NCI-H187 treated with DMSO at 0.1 percent for 48 hours (cell line): ENCODE measurements around the gene OCA2.

Source experiments
- DNase-seq: peaks from one replicate; lab custom pipeline; 2025; lab: John Stamatoyannopoulos, UW

Gene OCA2

GRCh38 chr15:28120359-28120640 is 21.2 kb upstream of the OCA2 start:
- no peak for DNase-seq

DNA sequence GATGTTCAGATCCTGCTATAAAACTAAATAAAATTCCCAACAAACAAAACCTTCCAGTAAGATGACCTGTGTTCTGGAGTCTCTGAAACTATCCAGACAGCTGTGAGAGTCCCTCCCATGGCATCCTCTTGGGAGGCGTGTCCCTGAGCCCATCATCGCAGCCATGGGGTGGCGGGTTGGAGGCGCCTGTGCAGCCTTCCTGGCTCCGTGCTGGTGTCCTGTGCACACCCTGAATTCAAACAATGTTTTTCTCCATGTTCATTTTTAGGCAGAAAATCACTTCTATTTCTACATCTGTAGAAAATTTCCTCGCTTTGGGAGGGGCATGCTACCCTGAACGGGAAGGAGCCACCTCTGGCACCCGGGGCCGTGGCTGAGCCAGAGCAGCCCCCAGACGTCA is 19.4 kb upstream of the OCA2 start:
- no peak for DNase-seq

DNA sequence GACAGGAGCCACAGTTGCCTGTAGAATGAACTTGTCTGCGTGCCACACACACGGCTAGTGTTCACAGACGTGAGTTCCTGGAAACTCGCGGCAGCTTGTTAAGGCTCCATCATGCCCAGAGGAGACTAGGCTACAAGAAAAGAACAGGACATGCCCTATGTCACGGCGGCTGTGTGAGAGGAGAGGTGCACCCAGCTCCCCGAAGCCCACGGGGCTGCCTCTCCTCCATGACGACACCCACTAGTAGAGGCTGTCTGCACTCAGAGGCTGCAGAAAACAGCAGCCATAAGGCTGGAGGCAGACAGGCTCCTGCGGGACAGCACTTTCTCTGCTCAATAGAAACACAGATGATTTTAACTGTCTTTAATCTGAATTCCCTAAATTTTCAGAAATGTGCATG is 19.0 kb upstream of the OCA2 start:
- no peak for DNase-seq

DNA sequence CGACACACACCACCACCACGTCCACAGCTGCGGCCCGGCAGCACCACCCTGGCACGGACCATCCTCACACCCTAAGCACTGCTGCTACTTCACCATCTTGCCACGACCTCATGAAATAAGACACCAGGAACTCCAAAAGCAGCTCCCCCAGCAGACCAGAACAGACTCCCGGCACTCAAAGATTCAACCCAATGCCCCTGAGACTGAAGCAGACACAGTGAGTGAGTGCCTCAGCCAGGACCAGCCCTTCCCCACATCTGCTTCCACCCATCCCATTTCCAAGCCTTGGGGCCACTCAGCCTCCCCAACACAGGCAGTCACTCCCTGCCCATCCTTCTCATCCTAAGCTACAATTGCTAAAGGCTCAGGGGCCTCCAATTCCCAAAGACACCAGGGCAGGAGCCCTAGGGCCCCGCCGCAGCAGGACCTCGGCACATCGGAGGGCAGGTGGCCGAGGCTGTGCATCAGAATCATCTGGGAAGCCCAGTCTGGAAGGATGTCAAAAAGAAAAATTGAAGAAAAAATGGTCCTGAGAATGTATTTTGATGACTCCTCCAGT is 18.4 kb upstream of the OCA2 start:
- DNase-seq: no peak

DNA sequence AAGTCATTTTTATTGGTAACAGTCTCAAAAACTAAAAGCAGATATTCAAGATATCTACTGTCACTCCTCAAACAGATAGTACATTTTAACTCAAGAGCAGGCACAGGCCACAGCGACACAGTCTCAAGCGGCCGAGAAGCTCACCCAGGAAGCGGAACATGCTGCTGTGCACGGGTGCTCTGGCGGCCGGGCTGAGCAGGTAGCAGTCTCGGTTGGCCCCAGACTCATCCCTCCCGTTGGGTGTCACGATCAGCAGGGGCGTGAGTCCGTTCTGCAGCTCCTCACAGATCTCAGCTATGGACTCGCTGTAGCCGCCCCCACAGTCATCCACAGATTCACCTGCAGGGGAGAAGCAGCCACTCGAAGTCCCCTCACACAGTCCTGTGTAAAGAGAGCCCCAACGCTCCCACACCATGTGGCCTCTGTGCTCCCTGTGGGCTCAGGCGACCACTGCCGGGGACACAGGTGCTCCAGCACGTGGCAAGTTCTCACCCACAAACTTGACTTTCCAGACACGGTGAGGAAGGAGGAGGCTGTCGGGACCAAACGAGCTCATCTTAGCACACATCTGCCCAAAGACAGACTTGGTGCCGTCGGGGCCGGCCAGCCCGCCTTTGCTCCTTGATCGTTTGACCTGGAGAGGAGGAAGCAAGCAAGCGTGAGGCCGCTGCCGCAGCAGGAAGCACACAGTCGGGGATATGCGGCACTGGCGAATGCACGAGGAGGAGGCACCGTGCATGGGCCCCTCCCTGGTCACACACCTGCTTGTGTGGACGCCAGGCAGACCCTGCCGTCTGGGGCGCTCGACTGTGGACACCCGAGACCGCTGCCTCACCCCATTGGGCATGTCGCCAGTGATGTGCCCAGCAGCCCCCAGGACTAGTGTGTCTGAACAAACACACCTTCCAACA is 17.7 kb upstream of the OCA2 start:
- no peak for DNase-seq

DNA sequence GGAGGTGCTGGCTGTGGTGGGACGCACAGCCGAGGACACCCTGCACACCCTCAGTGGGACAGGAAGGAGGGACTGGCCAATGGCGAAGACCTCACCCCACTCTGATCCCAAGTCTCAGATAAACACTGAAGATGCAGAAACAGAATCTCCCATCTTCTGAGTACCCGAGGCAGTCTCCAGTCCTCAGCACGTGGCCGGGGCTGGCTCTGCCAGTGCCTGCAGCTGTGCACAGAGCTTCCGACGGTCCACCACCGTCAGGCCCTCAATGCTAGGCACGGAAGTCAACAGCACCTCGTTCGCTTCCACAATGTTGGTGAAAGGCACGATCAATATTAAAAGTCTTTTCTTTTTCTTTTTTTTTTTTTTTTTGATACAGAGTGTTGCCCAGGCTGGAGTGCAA is 16.8 kb upstream of the OCA2 start:
- DNase-seq: no peak

- DNase-seq: no peak
Measured at GRCh38 chr15:28114721-28115622, 15.9 kb upstream of the OCA2 start.

DNA sequence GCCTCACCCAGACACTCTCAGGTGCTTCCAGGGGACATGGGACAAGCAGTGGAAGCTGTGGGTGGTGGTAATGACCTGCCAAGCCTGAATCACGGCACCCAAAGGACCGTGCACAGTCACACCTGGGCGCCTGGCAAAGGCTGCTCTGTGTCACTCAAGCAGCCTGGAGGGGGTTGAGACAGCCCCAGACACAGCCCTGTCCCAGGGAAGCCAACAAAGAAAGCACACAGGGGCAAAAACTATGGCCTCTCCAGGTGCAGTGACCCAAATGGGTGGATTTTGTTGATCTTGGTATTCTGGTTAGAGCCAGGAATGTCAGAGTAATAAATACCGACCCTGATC is 15.0 kb upstream of the OCA2 start:
- no peak for DNase-seq

GRCh38 chr15:28113394-28114113 is 14.4 kb upstream of the OCA2 start:
- no peak for DNase-seq

- no peak for DNase-seq
Measured at GRCh38 chr15:28112962-28113361, 13.8 kb upstream of the OCA2 start.

DNA sequence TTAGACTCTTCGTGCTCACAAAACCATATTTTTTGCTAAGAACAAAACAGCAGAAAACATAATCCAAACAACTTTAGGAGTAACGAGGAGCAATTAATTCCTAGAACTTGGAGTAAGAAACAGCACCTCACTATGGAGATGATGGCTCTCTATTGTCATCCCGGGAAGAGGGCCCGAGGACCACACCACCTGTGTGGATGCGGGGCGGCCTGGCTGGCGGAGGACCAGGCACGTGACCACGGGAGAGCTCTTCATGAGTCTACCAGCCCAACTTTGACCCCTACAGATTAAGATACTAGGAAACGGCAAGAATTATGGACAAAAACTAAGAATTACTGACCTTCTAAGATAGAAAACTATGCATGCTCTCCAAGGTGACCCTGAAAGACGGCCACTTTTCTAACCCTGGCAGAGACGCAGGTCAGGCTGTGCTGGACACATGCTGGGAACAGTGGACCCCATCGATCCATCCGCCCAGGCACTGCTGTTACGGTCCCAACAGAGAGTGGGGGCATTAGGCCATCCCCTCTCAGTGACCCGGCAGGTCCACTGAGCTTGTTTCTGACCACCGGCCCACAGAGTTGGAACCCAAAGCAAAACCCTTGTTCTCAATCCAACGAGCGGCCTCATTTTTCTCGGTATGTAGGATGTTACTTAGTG is 13.1 kb upstream of the OCA2 start:
- DNase-seq: no peak

- DNase-seq: no peak
Measured at GRCh38 chr15:28111543-28111942, 12.4 kb upstream of the OCA2 start.

- DNase-seq: no peak
Measured at GRCh38 chr15:28110481-28110881, 11.4 kb upstream of the OCA2 start.

DNA sequence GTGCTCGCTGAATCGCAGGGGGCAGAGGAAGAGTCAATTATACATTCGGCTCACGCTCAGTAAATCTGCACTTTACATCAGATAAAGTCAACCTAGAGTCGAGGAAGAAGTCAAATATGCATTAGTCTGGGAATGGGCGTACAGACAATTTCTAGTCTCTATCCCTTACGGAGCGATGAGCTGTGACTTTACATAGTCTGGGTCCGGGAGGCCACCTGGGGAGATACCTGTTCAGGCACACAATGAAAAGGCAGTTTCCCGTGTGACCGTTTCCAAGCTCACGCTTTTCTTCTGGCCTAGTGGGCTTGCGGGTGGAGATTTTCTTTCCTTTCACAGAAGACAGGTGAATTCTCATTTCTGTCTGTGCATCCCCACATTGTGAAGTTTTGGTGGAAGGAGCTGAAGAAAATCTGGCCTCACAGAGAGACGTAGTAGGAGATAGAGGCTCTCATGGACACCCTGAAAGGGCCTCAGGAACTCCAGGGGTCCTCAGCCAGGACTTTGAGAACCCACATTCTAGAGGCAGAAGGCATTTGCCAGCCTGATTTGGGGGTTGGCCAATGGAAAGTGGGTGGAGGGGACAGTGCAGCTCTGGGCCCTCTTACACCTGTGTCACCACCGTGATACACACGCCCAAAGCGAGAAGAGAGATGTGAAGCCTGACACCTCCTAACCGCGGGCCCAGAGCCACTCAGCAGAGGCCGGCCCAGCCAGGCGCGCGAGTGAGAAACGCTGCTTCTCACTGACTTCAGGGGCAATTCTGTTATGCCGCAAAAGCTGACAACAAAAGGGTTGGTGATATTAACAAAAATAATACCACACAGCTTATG is 10.7 kb upstream of the OCA2 start:
- DNase-seq: no peak

- DNase-seq: no peak
Measured at GRCh38 chr15:28107904-28108275, 8.8 kb upstream of the OCA2 start.

- DNase-seq: no peak
Measured at GRCh38 chr15:28107111-28107903, 8.2 kb upstream of the OCA2 start.

DNA sequence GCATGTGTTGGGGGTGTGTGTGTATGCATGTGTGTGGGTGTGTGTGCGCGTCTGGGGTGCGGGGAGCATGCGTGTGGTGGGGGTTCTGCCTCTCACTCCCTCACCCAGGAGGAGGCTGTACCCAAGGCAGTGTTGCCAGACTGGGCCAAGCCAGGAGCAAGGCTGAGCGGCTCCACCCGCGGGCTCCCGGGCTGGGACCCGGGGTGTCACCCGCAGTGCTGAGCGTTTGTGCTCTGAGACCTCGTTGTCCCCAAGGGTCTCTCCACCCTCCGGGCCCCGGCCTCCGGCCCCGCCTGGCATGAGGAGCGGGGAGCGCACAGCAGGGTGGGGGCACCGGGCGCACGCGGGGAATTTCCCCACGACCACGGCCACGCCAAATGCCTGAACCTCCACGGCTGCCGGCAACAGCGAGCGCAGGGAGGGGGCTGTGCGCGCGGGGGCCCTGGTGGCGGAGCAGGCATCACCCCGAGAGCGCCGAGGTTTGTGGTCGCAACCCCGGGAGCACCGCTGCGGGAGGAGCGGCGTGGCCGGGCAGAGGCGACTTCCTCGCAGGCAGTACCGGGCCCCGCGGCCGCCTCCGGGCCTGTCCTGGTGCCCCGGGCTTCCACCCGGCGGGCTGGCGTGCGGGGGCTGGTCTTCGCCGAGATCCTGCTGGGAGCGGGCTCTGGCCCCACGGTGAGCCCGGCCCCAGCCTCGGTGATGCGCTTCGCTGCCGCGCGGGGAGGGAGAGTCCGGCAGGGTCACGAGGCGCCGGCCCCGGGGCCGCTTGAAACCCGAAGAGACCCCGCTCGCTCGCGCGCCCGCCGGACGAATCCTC is 7.4 kb upstream of the OCA2 start:
- DNase-seq: no peak

DNA sequence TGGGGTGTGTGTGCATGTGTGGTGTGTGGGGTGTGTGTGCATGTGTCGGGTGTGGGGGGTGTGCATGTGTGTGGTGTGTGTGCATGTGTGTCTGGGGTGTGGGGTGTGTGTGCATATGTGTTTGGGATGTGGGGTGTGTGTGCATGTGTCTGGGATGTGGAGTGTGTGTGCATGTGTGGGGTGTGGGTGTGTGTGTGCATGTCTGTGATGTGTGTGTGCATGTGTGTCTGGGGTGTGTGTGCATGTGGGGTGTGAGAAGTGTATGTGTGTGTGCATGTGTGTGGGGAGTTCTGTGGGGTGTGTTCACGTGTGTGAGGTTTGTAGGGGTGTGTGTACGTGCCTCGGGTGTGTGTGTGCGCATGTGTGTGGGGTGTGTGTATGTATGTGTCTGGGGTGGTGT is 6.7 kb upstream of the OCA2 start:
- no peak for DNase-seq

- no peak for DNase-seq
Measured at GRCh38 chr15:28105224-28105791, 6.2 kb upstream of the OCA2 start.
